ENCODE results near the gene NSUN7.

Gene NSUN7

DNA sequence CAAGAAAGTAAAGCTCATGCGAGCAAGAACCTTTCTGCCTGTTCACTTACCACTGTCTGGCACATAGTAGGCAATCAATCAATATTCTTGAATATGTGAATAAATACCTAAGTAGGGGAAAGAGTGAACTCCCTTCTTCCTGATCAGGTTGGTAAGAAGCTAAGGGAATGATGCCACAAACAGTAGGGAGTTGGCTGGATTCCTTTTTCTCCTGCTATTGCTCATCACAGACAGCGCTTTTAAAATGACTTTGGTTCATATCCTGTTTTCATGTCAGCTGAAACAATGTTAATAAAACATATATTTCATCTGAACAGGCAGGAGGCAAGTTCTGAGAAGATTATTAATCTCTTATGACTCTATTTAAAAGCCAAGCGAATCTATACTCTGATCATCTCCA, 99.2 kb downstream of the NSUN7 start:
- peak; percentile 27 for DNase-seq (ENCODE audit: low read depth)

DNA sequence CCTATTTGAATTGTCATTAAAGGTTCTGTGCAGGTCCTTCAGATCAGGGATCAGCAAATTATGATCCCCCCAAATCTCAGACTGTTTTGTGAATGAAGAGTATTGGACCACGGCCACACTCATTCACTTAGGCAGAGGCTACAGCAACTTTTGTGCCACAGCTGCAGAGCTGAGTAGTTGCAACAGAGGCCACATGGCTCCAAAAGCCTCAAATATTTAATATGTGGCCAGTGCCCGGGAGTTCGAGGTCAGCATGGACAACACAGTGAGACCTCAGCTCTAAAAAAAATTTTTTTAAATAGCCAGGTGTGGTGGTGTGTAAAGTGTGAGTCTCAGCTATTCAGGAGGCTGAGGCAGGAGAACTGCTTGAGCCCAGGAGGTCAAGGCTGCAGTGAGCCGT, 100.7 kb downstream of the NSUN7 start:
- DNase-seq (ENCODE audit: low read depth), result peak; percentile 38

DNA sequence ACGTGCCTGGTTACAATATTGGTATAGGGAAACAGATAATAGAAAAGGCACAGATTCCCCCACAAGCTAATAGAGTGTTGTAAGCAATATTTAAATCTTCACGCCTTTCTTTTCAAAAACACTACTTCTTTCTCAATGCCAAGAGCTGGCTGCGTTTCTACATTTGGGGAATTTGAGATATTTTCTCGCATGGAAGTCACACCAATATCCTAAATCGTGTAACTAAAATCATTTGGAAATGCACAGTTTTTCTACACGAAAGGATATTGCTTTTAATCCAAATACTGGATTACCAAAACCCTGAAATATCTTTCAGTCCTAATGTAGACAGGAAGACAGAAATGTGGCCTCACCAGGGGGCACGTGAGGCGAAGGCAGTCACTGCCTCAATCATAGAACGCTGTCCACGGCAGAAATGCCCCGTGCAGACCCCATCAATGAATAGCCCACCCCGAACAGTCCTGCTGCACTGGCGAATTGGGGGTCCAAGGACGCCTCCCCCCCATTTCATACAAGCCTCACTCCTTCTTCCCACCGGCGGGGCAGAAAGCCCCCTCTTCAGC, 106.6 kb downstream of the NSUN7 start:
- DNase-seq (ENCODE audit: low read depth), result no peak

DNA sequence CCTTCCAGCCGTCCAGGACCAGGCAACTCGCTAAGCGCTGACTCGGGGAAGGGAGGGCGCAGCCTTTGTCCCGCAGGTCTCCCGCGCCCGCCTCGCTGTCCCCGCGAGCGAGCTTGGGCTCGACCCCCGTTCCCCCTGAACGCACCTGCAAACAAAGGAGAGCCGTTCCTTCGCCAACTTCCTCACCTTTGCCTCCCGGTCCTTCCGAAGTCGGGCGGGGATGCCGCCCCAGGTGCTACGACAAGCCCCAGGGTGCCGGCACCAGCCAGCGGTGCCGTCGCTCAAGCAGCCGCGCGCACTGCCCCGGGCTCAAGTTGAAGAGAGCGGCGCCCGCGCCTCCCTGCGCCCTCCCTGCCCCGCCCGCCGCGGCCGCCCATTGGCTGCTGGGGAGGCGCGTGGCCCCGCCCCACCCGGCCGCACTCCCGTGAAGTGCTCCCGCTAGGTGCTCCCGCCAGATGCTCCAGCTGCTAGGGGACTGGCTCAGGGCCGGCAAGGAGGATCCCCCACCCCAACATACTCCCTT, 107.1 kb downstream of the NSUN7 start:
- DNase-seq (ENCODE audit: low read depth), result peak; percentile 36

DNA sequence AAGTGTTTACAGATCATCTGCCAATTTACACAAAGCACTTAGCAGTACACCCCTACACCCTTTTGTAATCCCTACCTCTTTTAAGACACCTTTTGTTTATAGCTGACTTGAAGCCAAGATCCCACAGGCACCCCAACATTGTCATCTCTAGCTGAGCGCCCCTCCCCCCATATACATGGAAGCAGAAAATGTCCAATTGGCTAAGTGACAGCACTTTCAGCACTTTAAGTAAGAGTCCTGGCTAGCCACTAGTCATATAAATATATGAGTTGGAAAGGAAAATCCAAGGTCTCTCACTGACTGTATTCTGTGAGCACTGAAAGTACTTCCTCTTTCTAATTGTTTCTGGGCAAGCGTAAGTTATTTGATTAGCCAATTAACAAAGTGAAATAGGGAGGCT, 108.2 kb downstream of the NSUN7 start:
- DNase-seq (ENCODE audit: low read depth), result no peak

DNA sequence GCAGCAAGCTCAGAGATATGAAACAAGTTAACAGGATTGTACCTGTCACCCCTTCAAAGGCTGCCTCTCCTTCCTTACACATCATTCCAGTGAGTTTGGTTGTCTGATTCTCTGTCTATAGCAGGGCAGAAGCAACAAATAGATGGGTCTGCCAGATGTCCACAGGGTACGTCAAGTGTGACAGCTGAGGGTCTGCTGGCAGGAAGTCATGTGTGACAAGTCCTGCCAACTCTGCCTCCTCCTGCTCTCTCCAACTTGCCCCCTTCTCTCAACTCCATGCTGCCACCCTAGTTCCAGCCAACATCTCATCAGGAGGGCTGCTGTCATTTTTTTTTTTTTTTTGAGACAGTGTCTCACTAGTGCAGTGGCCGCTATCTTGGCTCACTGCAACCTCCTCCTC, 109.2 kb downstream of the NSUN7 start:
- DNase-seq (ENCODE audit: low read depth), result no peak

Data from amniotic epithelial cell (primary cell).